HG02885 (cell line): ENCODE results near the gene SEMA3A.

Experiments used
- ATAC-seq: cut with Tn5 transposase; IDR thresholded peaks from one replicate; pipeline ENCODE4 v1.9.1; 2021; ENCODE audit warnings: mild to moderate bottlenecking; ENCODE audit not compliant: unreplicated experiment, poor library complexity

The SEMA3A gene

GRCh38 chr7:84027678-84028077, 166.9 kb downstream of the SEMA3A start:
- ATAC-seq: no peak

GRCh38 chr7:84025332-84025927, 169.2 kb downstream of the SEMA3A start:
- ATAC-seq: no peak

DNA sequence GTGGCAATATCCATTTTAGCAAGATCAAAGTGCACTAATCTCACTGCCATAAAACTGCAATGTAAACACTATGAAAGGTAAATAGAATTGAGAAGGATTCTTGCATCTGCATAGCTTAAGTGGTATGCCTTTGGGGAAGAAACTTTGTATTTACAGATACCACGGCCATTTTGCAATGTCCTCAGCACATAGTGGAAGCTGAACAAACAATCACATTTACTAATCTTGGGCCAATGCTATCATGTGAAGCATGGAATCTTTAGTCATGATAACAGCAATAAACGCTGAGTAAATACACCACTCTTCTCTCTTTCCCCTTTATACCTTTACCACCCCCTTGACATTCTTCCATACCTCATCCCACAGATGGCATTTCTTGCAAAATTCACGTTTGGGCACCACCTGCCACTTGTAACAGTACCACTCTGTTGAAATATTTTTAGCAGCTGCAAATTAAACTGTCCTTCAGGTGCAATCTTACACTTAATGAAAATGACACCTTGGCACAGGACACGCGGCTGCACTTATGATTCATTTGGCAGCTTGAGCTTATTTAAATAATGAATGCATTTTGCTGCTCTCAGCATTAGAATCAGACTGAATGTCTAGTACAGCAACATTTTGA, 171.8 kb downstream of the SEMA3A start:
- no peak for ATAC-seq

DNA sequence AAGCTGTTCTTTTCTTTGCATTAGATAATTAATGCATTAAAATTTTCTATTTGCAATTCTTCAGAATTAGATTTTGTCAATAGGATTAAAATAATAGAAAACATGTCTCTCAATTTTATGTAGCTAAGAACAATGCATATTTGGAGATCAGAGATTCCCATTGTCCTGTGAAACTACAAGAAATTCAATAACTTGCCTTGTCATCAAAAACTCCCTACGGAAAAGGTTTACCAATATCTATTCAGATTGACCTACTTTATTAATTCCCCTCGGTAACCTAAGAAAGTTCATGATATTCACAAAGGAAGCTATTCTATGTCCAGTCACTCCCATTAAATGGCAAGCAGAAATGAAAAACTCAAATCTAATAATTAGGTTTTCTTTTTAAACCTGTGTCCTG, 172.6 kb downstream of the SEMA3A start:
- no peak for ATAC-seq

DNA sequence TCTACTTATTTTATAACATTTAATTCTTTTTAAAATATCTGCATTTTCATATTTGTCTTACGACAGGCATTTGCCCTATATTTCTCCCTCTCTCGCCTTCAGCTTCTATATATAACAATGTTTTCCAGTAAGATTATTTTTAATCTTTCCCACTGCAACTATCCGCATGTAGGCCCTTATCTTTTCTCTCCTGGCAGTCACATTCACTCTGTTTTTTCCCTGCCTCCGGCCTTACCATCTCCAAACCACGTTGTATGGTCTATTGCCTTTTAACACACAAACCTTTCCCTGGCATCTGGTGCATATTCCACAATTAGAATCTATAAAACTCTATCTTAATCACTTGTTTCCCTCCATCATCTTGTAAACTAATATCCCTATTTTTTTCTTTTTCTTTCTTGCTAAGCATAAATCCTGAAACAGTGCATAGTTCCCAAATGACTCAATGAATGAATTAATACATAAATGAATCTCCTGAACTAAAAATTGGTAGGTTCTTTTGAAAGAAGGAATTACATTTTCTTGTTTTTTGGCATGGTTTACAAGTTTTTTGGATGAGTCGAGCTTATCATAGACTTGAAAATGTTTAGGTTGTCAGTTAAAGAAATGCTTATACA, 173.2 kb downstream of the SEMA3A start:
- ATAC-seq: no peak

- ATAC-seq: no peak
These were observed 176.9 kb downstream of the SEMA3A start for GRCh38 chr7:84017651-84018050.

DNA sequence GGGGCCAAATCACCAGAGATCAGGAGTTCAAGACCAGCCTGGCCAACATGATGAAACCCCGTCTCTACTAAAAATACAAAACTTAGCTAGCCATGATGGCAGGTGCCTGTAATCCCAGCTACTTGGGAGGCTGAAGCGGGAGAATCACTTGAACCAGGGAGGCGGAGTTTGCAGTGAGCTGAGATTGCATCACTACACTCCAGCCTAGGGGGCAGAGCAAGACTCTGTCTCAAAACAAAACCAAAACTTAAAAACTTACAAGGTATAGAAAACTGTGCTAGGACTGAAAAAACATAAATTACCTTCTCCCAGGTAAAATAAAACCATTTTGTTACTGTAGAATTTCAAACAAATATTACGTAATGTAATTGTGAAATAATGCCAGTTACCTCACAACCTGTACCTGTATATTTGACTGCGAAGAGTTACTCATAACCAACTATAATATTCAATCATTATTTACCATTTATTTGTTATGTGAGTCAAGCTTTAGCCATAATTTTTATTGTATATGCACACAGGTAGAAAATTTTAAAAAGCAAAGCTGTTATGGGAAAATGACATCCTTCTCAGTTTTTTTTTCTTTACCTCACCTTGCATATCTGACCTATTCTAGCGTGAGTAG, 180.9 kb downstream of the SEMA3A start:
- ATAC-seq: peak; percentile 61

DNA sequence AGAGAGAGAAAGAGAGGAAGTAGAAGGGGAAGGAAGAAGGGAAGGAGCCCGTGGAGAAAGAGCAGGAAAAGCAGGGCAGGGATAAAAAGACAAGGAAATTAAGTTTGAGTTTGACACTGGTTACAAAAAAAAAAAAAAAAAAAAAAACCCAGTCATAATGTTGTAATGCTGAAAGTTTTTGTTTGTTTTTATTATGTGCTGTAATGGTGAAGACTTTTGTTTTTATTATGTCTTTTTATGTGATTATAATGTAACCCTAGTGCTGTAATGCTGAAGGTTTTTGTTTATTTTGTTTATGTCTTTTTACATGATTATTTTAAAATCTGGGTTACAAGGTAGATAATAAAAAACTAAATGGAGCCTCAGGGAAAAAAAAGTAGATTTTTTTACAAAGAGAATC, 184.8 kb downstream of the SEMA3A start:
- no peak for ATAC-seq

DNA sequence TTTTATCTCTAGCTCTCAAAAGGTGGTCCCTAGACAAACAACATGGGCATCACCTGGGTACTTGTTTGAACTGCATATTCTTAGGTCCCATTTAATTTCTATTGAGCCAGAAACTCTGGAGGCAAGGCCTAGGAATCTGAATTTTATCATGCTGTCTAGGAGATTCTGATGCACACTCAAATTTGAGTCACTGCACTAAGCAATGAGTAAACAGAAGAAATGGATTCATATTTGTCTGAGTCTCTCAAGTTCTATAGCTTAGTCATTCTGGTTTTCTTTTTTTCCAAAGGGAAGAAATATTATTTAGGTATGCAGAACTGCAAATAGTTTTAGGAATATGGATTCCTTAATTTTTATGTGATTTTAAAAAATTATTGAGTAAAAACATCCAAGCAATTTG, 185.5 kb downstream of the SEMA3A start:
- ATAC-seq: no peak

DNA sequence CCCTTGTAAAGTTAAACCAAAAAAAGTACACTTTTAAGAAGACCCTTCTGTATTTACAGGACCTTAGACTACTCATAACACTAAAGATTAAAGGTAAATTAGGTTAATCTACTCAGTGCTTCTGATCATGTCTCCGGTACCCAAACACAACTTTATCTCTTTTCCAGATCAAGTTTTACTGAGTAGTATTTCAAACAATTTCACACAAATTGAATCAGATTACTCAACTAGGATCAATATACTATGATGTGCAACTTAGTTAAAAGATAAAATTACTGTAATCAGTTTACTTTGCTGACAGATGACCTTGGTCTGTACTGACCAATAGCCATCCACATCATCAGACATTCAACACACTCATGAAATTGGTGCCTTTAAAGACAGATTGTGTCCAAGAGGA, 191.4 kb downstream of the SEMA3A start:
- no peak for ATAC-seq

DNA sequence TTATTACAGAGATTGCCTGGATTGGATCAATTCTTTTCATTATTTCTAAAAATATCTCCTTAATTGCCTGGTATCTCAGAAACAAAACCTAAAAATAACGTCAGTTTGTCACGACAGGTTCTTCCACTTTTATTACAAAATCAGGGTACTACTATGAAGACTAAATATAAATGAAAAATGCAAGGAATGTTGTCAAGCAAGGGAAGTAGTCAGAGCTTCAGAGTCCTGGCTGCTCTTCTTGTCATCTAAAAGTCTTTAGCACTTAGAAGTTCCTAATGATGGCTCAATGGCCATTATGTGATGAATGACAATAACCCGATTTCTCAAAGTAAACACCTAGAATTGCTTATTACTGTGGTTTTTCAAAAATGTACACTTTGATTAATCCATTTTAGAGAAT, 192.2 kb downstream of the SEMA3A start:
- ATAC-seq: no peak

GRCh38 chr7:83996879-83997278, 197.7 kb downstream of the SEMA3A start:
- ATAC-seq: no peak

GRCh38 chr7:83987764-83988163, 206.8 kb downstream of the SEMA3A start:
- ATAC-seq: no peak

DNA sequence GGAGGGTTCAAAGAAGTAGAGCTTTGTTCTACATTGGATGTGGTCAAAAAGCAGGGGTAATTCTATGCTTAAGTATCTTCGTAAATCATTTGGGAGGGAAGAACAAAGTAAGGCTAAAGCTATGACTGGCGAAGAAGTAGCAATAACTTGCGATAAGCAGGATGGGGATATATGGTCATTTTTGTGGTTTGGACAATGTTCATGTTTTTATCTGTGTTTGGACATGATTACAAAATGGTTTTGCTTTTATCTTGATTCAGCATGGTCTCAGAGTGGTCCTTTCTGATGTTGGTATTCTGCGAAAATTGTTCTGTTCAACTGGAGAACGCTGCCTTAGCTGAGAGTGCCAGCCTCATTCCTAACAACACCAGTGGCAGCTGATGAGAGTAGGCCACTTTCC, 208.8 kb downstream of the SEMA3A start:
- ATAC-seq: no peak

DNA sequence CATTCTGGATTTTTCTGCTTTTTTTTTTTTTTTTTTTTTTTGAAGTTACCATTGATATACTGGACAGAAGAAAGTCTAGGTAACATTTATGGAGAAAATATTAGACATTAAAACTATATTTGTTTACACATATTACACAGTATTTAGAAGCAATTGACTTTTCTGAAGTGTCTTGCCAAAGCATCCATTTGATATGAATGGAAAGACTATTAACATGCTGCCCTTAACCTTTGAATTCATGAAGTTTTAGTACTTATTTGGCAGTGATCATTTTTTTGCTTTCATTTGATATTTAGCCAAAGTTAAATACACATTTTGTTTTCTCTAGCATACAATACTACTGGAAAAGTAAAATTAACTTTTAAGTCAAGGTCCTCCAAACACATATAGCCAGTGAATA, 210.0 kb downstream of the SEMA3A start:
- no peak for ATAC-seq

DNA sequence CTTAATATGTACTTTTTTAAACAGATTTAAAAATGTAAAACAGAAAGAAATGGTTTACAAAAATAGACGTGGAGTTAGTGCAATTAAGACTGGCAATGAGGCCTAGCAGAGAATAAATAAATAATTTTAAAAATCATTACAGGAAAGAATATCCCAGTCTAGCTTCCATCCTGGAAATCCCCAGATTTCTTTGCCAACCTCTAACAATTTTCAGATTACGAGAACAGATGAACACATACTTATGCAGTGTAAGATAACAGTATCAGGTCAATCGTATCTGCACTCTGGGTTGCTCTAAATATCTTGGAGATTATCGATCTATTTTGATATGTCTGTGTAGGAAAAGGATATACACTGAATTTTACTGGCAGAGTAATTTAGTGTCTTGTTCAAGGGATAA, 210.5 kb downstream of the SEMA3A start:
- no peak for ATAC-seq

DNA sequence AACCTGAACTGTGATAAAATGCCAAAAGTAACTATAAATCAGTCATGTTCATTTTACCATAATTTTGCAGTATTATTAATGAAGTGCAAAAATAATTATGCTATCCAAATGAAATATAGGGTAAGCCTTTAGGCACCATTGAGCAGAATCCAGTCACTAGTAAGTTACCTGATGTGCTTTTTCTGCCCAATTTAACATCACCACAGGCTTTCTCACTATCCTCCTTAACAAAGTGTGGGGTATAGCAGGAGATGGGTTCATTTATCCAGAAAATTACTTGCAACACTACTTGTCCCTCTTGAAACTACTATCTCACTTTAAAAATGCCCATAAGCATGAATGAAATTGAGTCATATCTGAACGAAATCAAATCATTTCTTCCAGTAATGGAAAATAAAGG, 211.0 kb downstream of the SEMA3A start:
- ATAC-seq: no peak

- peak; percentile 92 for ATAC-seq
These were observed 218.3 kb downstream of the SEMA3A start for GRCh38 chr7:83976302-83976701.

DNA sequence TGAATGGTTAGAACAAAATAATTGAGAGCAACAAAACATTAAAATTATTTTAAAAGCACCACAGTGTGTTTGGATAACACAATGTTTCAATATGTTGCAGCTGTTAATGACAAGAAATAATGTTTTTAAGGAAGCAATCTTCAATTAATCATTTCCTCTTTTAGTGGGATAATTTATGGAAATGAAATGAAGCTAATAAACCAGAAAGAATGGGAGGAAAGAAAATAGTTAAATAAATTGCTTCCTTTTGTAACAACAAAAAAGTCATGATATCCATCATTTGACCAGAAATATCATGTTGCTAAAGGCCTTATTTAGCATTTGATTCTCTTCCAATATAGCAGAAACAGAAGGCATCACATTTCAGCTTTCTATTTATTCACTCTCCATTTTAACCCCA, 224.5 kb downstream of the SEMA3A start:
- ATAC-seq: no peak

DNA sequence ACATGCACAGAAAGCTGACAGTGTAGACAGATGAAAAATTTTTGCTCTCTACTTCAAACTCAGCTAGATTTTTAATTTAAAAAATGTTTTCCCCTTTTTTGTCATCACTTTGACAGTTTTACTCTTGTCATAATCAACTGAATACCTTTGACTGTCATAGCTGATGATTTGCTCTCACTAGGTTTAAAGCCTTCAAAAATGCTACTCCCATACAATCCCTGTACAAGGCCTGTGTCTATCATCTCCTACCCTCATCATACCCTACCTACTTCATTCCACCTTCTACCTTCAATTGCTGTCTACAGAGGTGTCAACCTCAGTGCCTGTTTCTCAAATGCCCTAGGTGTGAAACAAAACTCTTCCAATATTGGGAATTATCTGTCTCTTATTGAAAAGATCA, 230.3 kb downstream of the SEMA3A start:
- no peak for ATAC-seq

- ATAC-seq: no peak
These were observed 237.3 kb downstream of the SEMA3A start for GRCh38 chr7:83957333-83957732.

DNA sequence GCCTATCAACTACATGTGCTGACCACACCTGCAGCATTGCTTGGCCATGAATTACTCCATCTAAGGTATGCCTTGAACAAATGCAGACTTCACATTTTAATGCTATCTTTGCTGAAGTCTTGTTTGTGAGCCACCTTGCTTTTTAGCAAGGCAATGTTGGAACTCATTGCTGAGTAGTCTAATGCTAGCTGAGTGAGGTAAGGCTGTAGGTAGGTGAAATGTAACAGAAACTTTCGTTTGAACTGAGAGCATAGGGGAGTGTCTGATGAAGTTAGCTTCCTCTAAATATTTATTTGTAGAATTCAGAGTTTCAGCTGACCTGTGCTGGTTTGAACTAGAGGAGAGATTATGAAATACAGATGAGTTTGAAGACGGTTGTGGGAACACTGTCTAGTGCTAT, 238.5 kb downstream of the SEMA3A start:
- ATAC-seq: no peak
